ENCODE data around the gene PSMD1.
A peak's percentile ranks its signal among the peaks of the same experiment; 100 is the strongest.

The PSMD1 gene

DNA sequence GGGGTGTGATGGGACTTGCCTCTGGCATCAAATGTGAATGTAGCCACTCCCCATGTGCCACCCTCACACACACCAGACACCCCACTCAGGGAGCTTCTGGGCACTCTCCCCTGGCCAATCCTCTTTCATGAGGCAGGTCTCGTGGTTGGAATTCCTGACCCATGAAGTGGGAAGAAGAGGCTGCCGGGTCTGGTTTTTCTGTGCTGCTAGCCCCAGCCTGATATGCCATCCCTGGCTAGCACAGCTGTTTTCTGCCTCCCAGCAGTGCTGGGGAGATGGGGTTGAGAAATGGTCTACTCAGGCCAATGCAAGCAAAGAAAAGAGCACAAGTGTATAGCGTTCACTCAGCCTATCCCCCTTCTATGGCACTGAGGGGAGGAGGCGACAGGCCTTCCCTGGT, 20.5 kb upstream of the PSMD1 start:
- TF ChIP-seq, protein P1, sequence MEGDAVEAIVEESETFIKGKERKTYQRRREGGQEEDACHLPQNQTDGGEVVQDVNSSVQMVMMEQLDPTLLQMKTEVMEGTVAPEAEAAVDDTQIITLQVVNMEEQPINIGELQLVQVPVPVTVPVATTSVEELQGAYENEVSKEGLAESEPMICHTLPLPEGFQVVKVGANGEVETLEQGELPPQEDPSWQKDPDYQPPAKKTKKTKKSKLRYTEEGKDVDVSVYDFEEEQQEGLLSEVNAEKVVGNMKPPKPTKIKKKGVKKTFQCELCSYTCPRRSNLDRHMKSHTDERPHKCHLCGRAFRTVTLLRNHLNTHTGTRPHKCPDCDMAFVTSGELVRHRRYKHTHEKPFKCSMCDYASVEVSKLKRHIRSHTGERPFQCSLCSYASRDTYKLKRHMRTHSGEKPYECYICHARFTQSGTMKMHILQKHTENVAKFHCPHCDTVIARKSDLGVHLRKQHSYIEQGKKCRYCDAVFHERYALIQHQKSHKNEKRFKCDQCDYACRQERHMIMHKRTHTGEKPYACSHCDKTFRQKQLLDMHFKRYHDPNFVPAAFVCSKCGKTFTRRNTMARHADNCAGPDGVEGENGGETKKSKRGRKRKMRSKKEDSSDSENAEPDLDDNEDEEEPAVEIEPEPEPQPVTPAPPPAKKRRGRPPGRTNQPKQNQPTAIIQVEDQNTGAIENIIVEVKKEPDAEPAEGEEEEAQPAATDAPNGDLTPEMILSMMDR (IDR thresholded peaks at IDR 0.05): no peak
- DNase-seq (ENCODE audit: low spot score): no peak
- H3K4me3 ChIP-seq: no peak overlapping the region
- no peak overlapping the region for H3K27ac ChIP-seq

DNA sequence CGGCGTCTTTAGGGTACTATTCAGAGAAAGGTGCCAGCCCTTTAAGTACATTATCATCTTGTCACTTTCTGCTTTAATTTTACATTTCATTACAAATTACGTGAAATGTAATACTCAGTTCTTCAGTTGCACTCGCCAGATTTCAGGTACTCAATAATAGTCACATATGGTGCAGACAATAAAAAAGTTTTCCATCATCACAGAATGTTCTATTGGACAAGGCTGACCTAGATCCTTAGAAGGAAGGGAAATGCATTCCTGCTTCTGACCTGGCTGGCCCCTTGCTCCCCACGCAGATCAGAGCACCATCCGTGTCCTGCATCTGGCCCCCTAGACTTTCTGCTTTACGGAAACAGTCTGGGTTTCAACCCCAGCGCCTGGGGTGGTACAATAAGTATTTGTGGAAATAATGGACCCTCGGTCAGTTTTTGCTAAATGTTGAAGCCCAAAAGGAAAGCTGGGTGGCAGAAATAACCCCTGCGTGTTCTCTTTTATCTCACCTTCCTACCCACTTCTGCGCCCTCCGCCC, 20.0 kb upstream of the PSMD1 start:
- H3K27ac ChIP-seq: no peak overlapping the region
- TF ChIP-seq, protein P1 (IDR thresholded peaks at IDR 0.05): no peak
- no peak overlapping the region for H3K4me3 ChIP-seq

GRCh38 chr2:231037202-231037730, 19.4 kb upstream of the PSMD1 start, which contains the start of gene C2orf72:
TSS of gene C2orf72 (plus strand) at chr2:231037523. CDS start at chr2:231037566, 43 bp downstream.
- TF ChIP-seq, protein P1 (IDR thresholded peaks at IDR 0.05): no peak

More for the DNA sequence above, 20.0 kb upstream of the PSMD1 start:
- DNase-seq (ENCODE audit: low spot score): no peak

GRCh38 chr2:231037731-231038482, 18.8 kb upstream of the PSMD1 start:
- H3K27ac ChIP-seq: no peak overlapping the region
- DNase-seq (ENCODE audit: low spot score): no peak
- TF ChIP-seq, protein P1 (IDR thresholded peaks at IDR 0.05): no peak
- H3K4me3 ChIP-seq: peak overlapping the region; percentile 66

More at GRCh38 chr2:231037202-231037730, 19.4 kb upstream of the PSMD1 start, which contains the start of gene C2orf72:
- no peak within 1 kb of the TSS for H3K27ac ChIP-seq
- peak within 1 kb of the TSS; percentile 66 for H3K4me3 ChIP-seq
- DNase-seq (ENCODE audit: low spot score): no peak

- H3K27ac ChIP-seq: no peak overlapping the region
- no peak for DNase-seq (ENCODE audit: low spot score)
- peak overlapping the region; percentile 66 for H3K4me3 ChIP-seq
- TF ChIP-seq, protein P1 (IDR thresholded peaks at IDR 0.05): no peak
Observed at GRCh38 chr2:231038483-231039293, 18.0 kb upstream of the PSMD1 start.

DNA sequence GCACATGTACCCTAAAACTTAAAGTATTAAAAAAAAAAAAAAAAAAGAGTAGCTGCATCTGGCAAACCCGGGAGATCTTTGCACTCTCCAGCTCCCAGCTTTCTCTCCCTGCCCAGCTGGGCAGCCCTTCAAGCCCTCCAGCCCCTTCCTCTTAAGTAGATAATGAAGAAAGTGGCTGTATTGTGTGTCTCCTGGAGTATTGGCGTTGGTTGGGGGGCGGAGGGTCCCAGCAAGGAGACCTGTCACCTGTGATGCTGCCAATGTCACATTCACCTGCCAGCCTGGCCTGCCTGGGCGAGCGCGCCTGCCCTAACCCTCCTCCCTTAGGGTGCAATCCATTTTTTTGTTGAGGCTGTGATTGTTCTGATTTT, 17.4 kb upstream of the PSMD1 start:
- TF ChIP-seq, protein P1 (IDR thresholded peaks at IDR 0.05): no peak
- no peak for DNase-seq (ENCODE audit: low spot score)
- Histone ChIP-seq H3K4me3 (no peak overlapping the region), H3K27ac (no peak overlapping the region)
